Common myeloid progenitor, CD34-positive (primary cell): Measurements from ENCODE around the gene GJC2.

Experiments
- CTCF ChIA-PET: fragments of 350-600 bp; sonication (Branson Sonifier 250); formaldehyde crosslinking; loops from one replicate; lab custom pipeline; 2021; ENCODE audit warnings: antibody characterized with exemption; lab: Charles Lee
- POLR2A ChIA-PET: fragments of 350-600 bp; sonication (Branson Sonifier 250); formaldehyde crosslinking; loops from one replicate; lab custom pipeline; 2021; ENCODE audit warnings: antibody characterized with exemption; lab: Charles Lee
- DNase-seq, 3 donors: peaks; one replicate each; pipeline versions ENCODE4 v3.0.0 to v3.0.0-alpha.2; 2013
- H3K27ac ChIP-seq, 2 experiments: 1 replicate in 1 of 2; 2 replicates in 1 of 2; pipeline ENCODE4 v1.7.0; 2013; ENCODE audit warnings: inconsistent platforms in 2 of 2, low read length in 2 of 2, mild to moderate bottlenecking in 2 of 2, low read depth in 1 of 2, moderate library complexity in 1 of 2; ENCODE audit not compliant: severe bottlenecking in 2 of 2, insufficient read depth in 1 of 2, poor library complexity in 1 of 2
- H3K27me3 ChIP-seq, 5 experiments: replicated peaks in 2 of 5; 1 replicate in 3 of 5; 2 replicates in 2 of 5; pipeline versions ENCODE4 v1.6.1 to v1.7.0; 2013; ENCODE audit warnings: low read length in 4 of 5, mild to moderate bottlenecking in 2 of 5, moderate library complexity in 2 of 5, inconsistent platforms in 1 of 5; ENCODE audit not compliant: insufficient read depth in 5 of 5, control insufficient read depth in 4 of 5
- H3K36me3 ChIP-seq, 4 experiments: 1 replicate in 2 of 4; 2 replicates in 2 of 4; pipeline versions ENCODE4 v1.6.1 to v1.7.0; 2013; ENCODE audit warnings: low read length in 3 of 4, control low read depth in 1 of 4, mild to moderate bottlenecking in 1 of 4; ENCODE audit not compliant: control insufficient read depth in 4 of 4, insufficient read depth in 4 of 4
- H3K4me1 ChIP-seq, 4 experiments: 1 replicate in 3 of 4; 2 replicates in 1 of 4; pipeline versions ENCODE4 v1.6.1 to v1.7.1; 2013; ENCODE audit warnings: low read length in 3 of 4, mild to moderate bottlenecking in 3 of 4, control low read depth in 1 of 4, inconsistent platforms in 1 of 4, moderate library complexity in 1 of 4; ENCODE audit not compliant: control insufficient read depth in 4 of 4, insufficient read depth in 4 of 4; ENCODE audit errors: control extremely low read depth in 1 of 4
- H3K4me3 ChIP-seq, 7 experiments: 1 replicate in 4 of 7; 2 replicates in 3 of 7; pipeline versions ENCODE4 v1.5.1 to v1.7.0; 2013; ENCODE audit warnings: mild to moderate bottlenecking in 7 of 7, low read length in 6 of 7, moderate library complexity in 6 of 7, inconsistent platforms in 2 of 7, low read depth in 2 of 7, control low read depth in 1 of 7; ENCODE audit not compliant: insufficient read depth in 4 of 7, control insufficient read depth in 1 of 7; ENCODE audit errors: extremely low read depth in 1 of 7
- H3K9me3 ChIP-seq, 5 experiments: 1 replicate in 4 of 5; 2 replicates in 1 of 5; pipeline versions ENCODE4 v1.6.1 to v1.7.1; 2013; ENCODE audit warnings: low read length in 4 of 5, mild to moderate bottlenecking in 2 of 5, inconsistent platforms in 1 of 5, low read depth in 1 of 5, moderate library complexity in 1 of 5; ENCODE audit not compliant: control insufficient read depth in 4 of 5, insufficient read depth in 2 of 5; ENCODE audit errors: control extremely low read depth in 1 of 5
- WGBS: methylation state at CpG from one replicate; pipeline ENCODE4 v1.1.5; 2013; ENCODE audit not compliant: insufficient coverage; 5-methylcytosine and 5-hydroxymethylcytosine counted together

Gene GJC2

DNA sequence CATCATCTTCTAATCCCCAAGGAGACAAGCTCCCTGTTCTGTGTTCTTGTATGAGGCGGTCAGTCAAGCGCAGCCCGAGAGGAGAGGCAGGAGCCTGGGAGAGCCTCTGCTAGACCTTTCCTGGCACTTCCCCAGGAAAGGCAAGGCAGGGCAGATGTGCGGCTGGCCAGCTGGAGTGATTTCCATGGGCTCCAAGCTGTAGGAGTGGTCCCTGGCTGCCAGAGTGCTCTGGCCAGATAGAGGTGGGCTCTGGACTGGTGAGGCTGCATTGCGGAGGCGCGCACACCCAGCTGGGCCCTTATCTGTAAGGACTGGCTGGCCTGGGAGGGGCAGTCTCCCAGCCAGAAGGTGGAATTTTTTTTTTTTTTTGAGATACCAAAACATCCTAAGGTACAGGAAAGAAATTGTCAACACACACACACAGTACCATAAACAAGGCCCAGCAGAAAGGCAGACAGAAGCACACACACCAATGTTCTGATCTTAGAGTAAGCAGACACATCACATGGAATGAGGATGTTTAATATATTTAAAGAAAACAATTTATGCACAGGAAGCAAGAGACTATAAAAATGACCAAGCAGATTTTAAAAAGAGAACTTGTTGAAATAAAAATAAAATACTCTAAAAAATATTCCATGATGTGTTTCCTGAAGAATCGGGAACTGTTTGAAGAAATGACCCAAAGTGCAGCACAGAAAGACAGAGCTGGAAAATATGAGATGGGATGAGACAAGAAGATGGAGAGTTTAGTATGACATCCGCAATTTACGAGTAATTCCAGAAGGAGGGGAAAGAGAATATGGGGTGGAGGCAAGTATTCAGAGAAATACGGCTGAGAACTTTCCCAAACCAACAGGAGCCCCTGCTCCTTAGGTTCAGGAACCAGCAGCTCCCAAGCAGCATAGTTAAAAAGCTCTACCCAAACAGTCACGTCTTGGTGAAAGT lies 29.3 kb downstream of the GJC2 start:
- peaks cover 4 to 43% (median 28%) of the 10 kb centered on the region in 4 experiments for H3K4me1 ChIP-seq
- peaks cover 0 to 14% (median 4%) of the 10 kb centered on the region in 4 experiments for H3K36me3 ChIP-seq
- 21% methylated on average over 7 of the region's 12 CpGs for WGBS
- peak in 2 of 3 donors; percentile 44 to 62 for DNase-seq
- H3K27me3 ChIP-seq, result no peaks in the 10 kb centered on the region
- H3K4me3 ChIP-seq, result peak overlapping the region in 3 of 7 experiments; percentile 43 to 66 (median 53)
- POLR2A ChIA-PET, result interaction anchor here (0.6 kb wide), 1 partner anchor 60 kb away, joined by 3 read pairs; no protein-coding TSS in a partner anchor
- CTCF ChIA-PET, result interaction anchor here (0.6 to 7.5 kb wide), 8 partner anchors 12 to 179 kb away, joined by 3 to 51 read pairs (median 3); partner anchors contain the start of gene IBA57
- peak overlapping the region; percentile 72 to 85 for H3K27ac ChIP-seq
- no peaks in the 10 kb centered on the region for H3K9me3 ChIP-seq

- Histone ChIP-seq H3K36me3 (peaks cover 0 to 5% (median 2%) of the 10 kb centered on the region in 4 experiments), H3K27ac (no peak overlapping the region), H3K9me3 (no peaks in the 10 kb centered on the region), H3K27me3 (no peaks in the 10 kb centered on the region), H3K4me1 (peaks cover 4 to 39% (median 27%) of the 10 kb centered on the region in 4 experiments), H3K4me3 (no peak overlapping the region)
- DNase-seq, result peak in 2 of 3 donors; percentile 64 to 69
- ChIA-PET POLR2A (interaction anchor here (0.6 kb wide), 2 partner anchors 15 to 788 kb away, joined by 3 to 5 read pairs; partner anchors contain the start of gene IBA57), CTCF (interaction anchor here (0.6 to 7.5 kb wide), 7 partner anchors 9 to 181 kb away, joined by 3 to 51 read pairs (median 4); partner anchors contain the start of gene IBA57)
- WGBS, result no CpG with 5 or more reads among the region's 4 CpGs
Measured at GRCh38 chr1:228180271-228180958, 30.7 kb downstream of the GJC2 start.

GRCh38 chr1:228180959-228181644 lies 31.4 kb downstream of the GJC2 start:
- Histone ChIP-seq H3K4me1 (peaks cover 4 to 39% (median 27%) of the 10 kb centered on the region in 4 experiments), H3K27ac (no peak overlapping the region), H3K36me3 (no peaks in the 10 kb centered on the region), H3K4me3 (no peak overlapping the region), H3K27me3 (no peaks in the 10 kb centered on the region), H3K9me3 (no peaks in the 10 kb centered on the region)
- 100% methylated on average over 5 of the region's 7 CpGs for WGBS
- DNase-seq, result no peak
- ChIA-PET POLR2A (interaction anchor here (1.1 kb wide), 1 partner anchor 14 kb away, joined by 3 read pairs; no protein-coding TSS in a partner anchor), CTCF (interaction anchor here (0.9 to 7.5 kb wide), 5 partner anchors 9 to 182 kb away, joined by 3 to 51 read pairs (median 4); partner anchors contain the start of gene IBA57)

DNA sequence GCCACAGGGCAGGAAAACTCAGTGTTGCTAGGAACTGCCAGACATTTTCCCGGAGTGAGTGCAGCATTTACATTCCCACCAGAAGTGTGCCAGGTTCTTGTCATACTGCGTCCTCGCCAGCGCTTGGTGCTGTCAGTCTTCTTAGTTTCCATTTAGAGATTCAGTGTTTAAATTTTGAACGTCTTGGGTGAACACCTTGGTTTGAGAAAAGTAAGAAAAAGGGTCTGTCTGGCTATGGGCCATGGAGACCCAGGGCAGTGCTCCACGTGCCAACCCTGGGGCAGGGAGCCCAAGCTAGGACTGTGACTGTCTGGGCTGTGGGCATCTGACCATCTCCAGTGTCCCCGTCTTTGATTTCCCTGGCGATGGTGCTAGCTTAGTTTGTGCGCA lies 31.9 kb downstream of the GJC2 start:
- DNase-seq, result no peak
- no peaks in the 10 kb centered on the region for H3K36me3 ChIP-seq
- H3K9me3 ChIP-seq, result no peaks in the 10 kb centered on the region
- 93% methylated on average over 9 of the region's 9 CpGs for WGBS
- no peaks in the 10 kb centered on the region for H3K27me3 ChIP-seq
- ChIA-PET POLR2A (interaction anchor here (1.1 kb wide), 1 partner anchor 15 kb away, joined by 3 read pairs; no protein-coding TSS in a partner anchor), CTCF (interaction anchor here (0.9 to 7.5 kb wide), 5 partner anchors 8 to 183 kb away, joined by 3 to 51 read pairs (median 4); partner anchors contain the start of gene IBA57)
- H3K27ac ChIP-seq, result no peak overlapping the region
- H3K4me3 ChIP-seq, result no peak overlapping the region
- peaks cover 4 to 38% (median 27%) of the 10 kb centered on the region in 4 experiments for H3K4me1 ChIP-seq

DNA sequence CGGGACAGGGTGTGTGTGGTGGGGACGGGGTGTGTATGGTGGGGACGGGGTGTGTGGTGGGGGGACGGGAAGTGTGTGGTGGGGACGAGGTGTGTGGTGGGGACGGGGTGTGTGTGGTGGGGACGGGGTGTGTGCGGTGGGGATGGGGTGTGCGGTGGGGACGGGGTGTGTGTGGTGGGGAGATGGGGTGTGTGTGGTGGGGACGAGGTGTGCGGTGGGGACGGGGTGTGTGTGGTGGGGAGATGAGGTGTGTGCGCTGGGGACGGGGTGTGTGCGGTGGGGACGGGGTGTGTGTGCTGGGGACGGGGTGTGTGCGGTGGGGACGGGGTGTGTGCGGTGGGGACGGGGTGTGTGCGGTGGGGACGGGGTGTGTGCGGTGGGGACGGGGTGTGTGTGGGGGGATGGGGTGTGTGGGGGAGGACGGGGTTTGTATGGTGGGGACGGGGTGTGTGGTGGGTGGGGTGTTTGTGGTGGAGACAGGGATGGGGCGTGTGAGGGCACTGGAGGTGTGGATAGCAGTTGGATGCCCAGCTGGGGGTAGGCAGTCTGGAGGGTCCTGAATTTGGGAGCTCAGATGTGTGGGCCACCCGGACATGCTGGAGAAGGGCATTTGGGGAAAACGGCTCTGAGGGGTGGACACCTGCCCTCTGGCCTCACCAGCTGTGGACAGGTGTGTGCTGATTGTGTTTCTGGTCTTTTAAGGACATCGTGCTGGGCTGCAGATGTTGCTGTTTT lies 32.7 kb downstream of the GJC2 start:
- 97% methylated on average over 4 of the region's 32 CpGs for WGBS

DNA sequence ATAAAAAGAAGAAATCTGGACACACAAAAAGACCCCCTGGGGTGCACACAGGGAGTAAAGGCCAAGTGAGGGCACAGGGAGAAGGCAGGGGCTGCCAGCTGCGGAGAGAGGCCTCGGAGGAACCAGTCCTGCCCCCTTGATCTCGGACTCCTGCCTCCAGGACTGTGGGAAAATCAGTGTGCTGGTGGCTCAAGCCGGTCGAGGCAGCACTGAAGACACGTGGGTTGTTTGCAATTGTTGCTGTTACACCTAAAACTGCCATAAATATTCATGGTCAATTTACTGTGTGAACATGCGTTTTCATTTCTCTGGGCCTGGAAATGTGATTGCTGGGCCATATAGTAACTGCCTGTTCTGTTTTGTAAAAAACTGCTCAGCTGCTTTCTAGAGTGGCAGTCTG lies 34.4 kb downstream of the GJC2 start:
- Histone ChIP-seq H3K27ac (no peak overlapping the region), H3K27me3 (no peaks in the 10 kb centered on the region), H3K9me3 (peaks cover 0 to 1% (median 0%) of the 10 kb centered on the region in 5 experiments), H3K4me3 (no peak overlapping the region), H3K36me3 (no peaks in the 10 kb centered on the region), H3K4me1 (peaks cover 4 to 13% (median 9%) of the 10 kb centered on the region in 4 experiments)
- WGBS, result 90% methylated on average over 2 of the region's 7 CpGs
- POLR2A ChIA-PET, result no interaction called here
- DNase-seq, result no peak
- CTCF ChIA-PET, result interaction anchor here (1.2 kb wide), 1 partner anchor 16 kb away, joined by 4 read pairs; no protein-coding TSS in a partner anchor

More for the DNA sequence above, 32.7 kb downstream of the GJC2 start:
- ChIA-PET POLR2A (interaction anchor here (1.1 kb wide), 1 partner anchor 16 kb away, joined by 3 read pairs; no protein-coding TSS in a partner anchor), CTCF (interaction anchor here (1.1 to 7.5 kb wide), 3 partner anchors 16 to 183 kb away, joined by 4 to 51 read pairs (median 9); partner anchors contain the start of gene IBA57)
- Histone ChIP-seq H3K4me1 (peaks cover 4 to 30% (median 23%) of the 10 kb centered on the region in 4 experiments), H3K9me3 (no peaks in the 10 kb centered on the region), H3K4me3 (no peak overlapping the region), H3K36me3 (no peaks in the 10 kb centered on the region), H3K27me3 (no peaks in the 10 kb centered on the region), H3K27ac (no peak overlapping the region)
- DNase-seq, result no peak
